Left ventricle myocardium superior (tissue), 1 donor: Measurements from ENCODE around the gene CDKN2C. TPM values are rescaled to one million over a fixed set of nuclear protein-coding genes. Genes with fewer than 3 reads are reported as not detected.

Experiments
- ATAC-seq: fragments of 200-7000 bp; cut with Tn5 transposase; one replicate; pipeline ENCODE4 v1.9.1; 2020; ENCODE audit warnings: mild to moderate bottlenecking, moderate library complexity
- DNase-seq: peaks from one replicate; pipeline ENCODE4 v3.0.0-alpha.2; 2020
- intact Hi-C: fragments of 100-400 bp; cut with micrococcal nuclease; formaldehyde crosslinking; loops from one replicate; pipeline ENCODE4 v1.11.0; 2022
- total RNA-seq: library from RNA; stranded (reverse); fragmentation: NEBNext Ultra II Directional; extraction: Animal tissue kit (Norgen Biotek cat#: 25700); gene quantifications from one replicate; pipeline ENCODE4 v1.2.1, GENCODE V29; 2021
- donor health status: DM: no; HTN: yes; CAD: no; lungs with severe emphysema.

Gene CDKN2C
- total RNA-seq, 1 donor from 2014 or later, result 16.9 TPM

GRCh38 chr1:50959303-50959912 is 10.6 kb upstream of the CDKN2C start:
- DNase-seq (no peak), ATAC-seq (no peak)
- intact Hi-C loops, result no loop called here

- peak; percentile 98 for ATAC-seq
- intact Hi-C loops, result no loop called here
- peak; percentile 98 for DNase-seq
Measured at GRCh38 chr1:50959913-50960844, 9.9 kb upstream of the CDKN2C start, which contains the start of gene FAF1. Gene FAF1, minus strand, starts transcription at chr1:50960267. Its CDS starts 456 bp downstream, at chr1:50959811.

DNA sequence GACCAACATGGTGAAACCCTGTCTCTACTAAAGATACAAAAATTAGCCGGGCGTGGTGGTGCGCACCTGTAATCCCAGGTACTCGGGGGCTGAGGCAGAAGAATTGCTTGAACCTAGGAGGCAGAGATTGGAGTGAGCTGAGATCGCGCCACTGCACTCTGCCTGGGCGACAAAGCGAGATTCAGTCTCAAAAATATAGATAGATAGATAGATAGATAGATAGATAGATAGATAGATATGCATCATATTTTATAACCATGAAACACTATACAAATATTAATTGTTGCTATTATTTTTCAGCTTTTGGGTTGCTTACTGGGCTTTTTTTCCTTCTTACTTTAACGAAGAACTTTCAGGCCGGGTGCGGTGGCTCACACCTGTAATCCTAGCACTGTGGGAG is 5.2 kb upstream of the CDKN2C start:
- intact Hi-C loops, result no loop called here
- no peak for ATAC-seq
- DNase-seq, result no peak

- intact Hi-C loops, result no loop called here
- DNase-seq (no peak), ATAC-seq (no peak)
Measured at GRCh38 chr1:50966991-50967390, 3.1 kb upstream of the CDKN2C start.

GRCh38 chr1:50967416-50968157 is 2.5 kb upstream of the CDKN2C start:
- intact Hi-C loops, result no loop called here
- ATAC-seq, result no peak
- DNase-seq, result no peak

- intact Hi-C loops, result no loop called here
- ATAC-seq, result peak; percentile 96
- DNase-seq, result peak; percentile 96
Measured at GRCh38 chr1:50968158-50968820, 1.8 kb upstream of the CDKN2C start.

- peak; percentile 53 for ATAC-seq
- intact Hi-C loops, result no loop called here
- peak; percentile 69 for DNase-seq
Measured at GRCh38 chr1:50968821-50969610, 1.0 kb upstream of the CDKN2C start.

GRCh38 chr1:50970509-50970887 is 453 bp downstream of the CDKN2C start:
- DNase-seq, result no peak
- no peak for ATAC-seq
- intact Hi-C loops, result no loop called here

- no peak for DNase-seq
- intact Hi-C loops, result no loop called here
Measured at GRCh38 chr1:50970931-50971582, 1.0 kb downstream of the CDKN2C start.

GRCh38 chr1:50971748-50972305 is 1.8 kb downstream of the CDKN2C start:
- ATAC-seq (no peak), DNase-seq (no peak)
- intact Hi-C loops, result no loop called here

More at GRCh38 chr1:50970931-50971582, 1.0 kb downstream of the CDKN2C start:
- no peak for ATAC-seq

- no peak for DNase-seq
- intact Hi-C loops, result no loop called here
- no peak for ATAC-seq
Measured at GRCh38 chr1:50972766-50973165, 2.7 kb downstream of the CDKN2C start.

DNA sequence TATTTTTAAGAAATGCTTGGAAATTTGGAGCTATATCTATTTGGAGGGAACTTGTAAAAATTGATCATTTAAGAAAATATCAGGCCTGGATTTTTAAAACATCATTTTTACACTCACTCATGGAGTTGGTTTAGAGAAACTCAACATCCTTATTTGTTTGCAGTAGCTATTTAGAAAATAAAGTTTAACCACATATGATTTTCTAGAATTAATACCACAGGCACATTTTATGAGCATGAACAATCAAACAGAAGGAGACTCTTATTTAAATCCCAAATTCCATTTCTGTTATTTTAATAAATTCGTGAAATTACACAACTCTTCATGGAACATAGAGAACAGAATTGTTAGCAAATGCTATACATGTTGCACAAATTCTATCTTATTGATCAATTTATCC is 3.2 kb downstream of the CDKN2C start:
- ATAC-seq (no peak), DNase-seq (no peak)
- intact Hi-C loops, result no loop called here

GRCh38 chr1:50973875-50974617 is 4.0 kb downstream of the CDKN2C start:
- DNase-seq (no peak), ATAC-seq (no peak)
- intact Hi-C loops, result no loop called here

- DNase-seq, result no peak
- no peak for ATAC-seq
- intact Hi-C loops, result no loop called here
Measured at GRCh38 chr1:50974618-50974935, 4.5 kb downstream of the CDKN2C start.

GRCh38 chr1:50975436-50975835 is 5.4 kb downstream of the CDKN2C start:
- intact Hi-C loops, result no loop called here

GRCh38 chr1:50976111-50976889 is 6.3 kb downstream of the CDKN2C start:
- intact Hi-C loops, result no loop called here
- DNase-seq, result no peak
- ATAC-seq, result no peak

More at GRCh38 chr1:50975436-50975835, 5.4 kb downstream of the CDKN2C start:
- no peak for ATAC-seq
- no peak for DNase-seq
